ENCODE data around the gene FOXS1. TPM values are rescaled to one million over a fixed set of nuclear protein-coding genes. Genes with fewer than 3 reads are reported as not detected.

Gene FOXS1
- total and polyA plus RNA-seq, 10 of the 15 experiments (the other 5 are each of a cell fraction or from before 2014, with no cell fraction given): not detected

- no peaks in the 10 kb centered on the region for H3K79me2 ChIP-seq (ENCODE audit: control insufficient read depth, insufficient read depth, low read length)
- ChIA-PET CTCF (interaction anchor here (0.6 to 7.3 kb wide), 6 partner anchors 10 to 187 kb away, joined by 3 to 109 read pairs (median 3); partner anchors contain the start of gene MYLK2), SMC1A (ENCODE audit: uncharacterized antibody, unreplicated experiment) (no interaction called here), RAD21 (ENCODE audit: unreplicated experiment) (interaction anchor here (1.7 to 1.9 kb wide), 2 partner anchors 21 to 112 kb away, joined by 4 read pairs; no protein-coding TSS in a partner anchor), POLR2A (no interaction called here)
- H3K4me1 ChIP-seq (ENCODE audit: control insufficient read depth, insufficient read depth, low read length): peaks cover 5% of the 10 kb centered on the region; the same call in 1 of the 2 replicates
- TF ChIP-seq CHD4 (IDR thresholded peaks at IDR 0.05) (no peak), CBX5 (IDR thresholded peaks at IDR 0.05; ENCODE audit: low read depth) (no peak), REST (IDR thresholded peaks at IDR 0.05; ENCODE audit: low read depth, low read length) (no peak), RBBP5 (conservative IDR thresholded peaks at IDR 0.05) (no peak), IRF5 (IDR thresholded peaks at IDR 0.05; ENCODE audit: borderline replicate concordance) (no peak), JUNB (IDR thresholded peaks at IDR 0.05) (no peak), IKZF1 (conservative IDR thresholded peaks at IDR 0.05) (no peak), TARDBP (IDR thresholded peaks at IDR 0.05; ENCODE audit: borderline replicate concordance) (no peak), SIN3A (IDR thresholded peaks at IDR 0.05; ENCODE audit: low read depth, low read length) (no peak), CBX3 (IDR thresholded peaks at IDR 0.05; ENCODE audit: borderline replicate concordance, low read depth) (no peak), FOS (IDR thresholded peaks at IDR 0.05; ENCODE audit: borderline replicate concordance, extremely low read depth, insufficient read length) (no peak)
- TF ChIP-seq, protein P1, sequence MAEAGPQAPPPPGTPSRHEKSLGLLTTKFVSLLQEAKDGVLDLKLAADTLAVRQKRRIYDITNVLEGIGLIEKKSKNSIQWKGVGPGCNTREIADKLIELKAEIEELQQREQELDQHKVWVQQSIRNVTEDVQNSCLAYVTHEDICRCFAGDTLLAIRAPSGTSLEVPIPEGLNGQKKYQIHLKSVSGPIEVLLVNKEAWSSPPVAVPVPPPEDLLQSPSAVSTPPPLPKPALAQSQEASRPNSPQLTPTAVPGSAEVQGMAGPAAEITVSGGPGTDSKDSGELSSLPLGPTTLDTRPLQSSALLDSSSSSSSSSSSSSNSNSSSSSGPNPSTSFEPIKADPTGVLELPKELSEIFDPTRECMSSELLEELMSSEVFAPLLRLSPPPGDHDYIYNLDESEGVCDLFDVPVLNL (IDR thresholded peaks at IDR 0.05; ENCODE audit: low read depth, low read length): no peak
- no peak overlapping the region for H3K27ac ChIP-seq (ENCODE audit: control insufficient read depth, insufficient read depth)
- no peak for ATAC-seq
- DNase-seq (ENCODE audit: low read depth, low spot score): no peak
- no peak overlapping the region for H2AFZ ChIP-seq (ENCODE audit: control insufficient read depth, low read depth, low read length)
- H4K20me1 ChIP-seq (ENCODE audit: control insufficient read depth, insufficient read depth): no peaks in the 10 kb centered on the region; the same call in 1 of the 2 replicates
- H3K9ac ChIP-seq (ENCODE audit: control insufficient read depth, insufficient read depth, low read length): no peak overlapping the region
- 65% methylated on average over 21 of the region's 28 CpGs for WGBS (ENCODE audit: insufficient coverage, insufficient replicate concordance, low lambda C conversion rate, missing lambda C conversion rate)
- no peaks in the 10 kb centered on the region for H3K9me3 ChIP-seq (replicated peaks; ENCODE audit: control insufficient read depth, insufficient read depth, low read length)
- no peak for FAIRE-seq
- H3K4me3 ChIP-seq: no peak overlapping the region
- in situ Hi-C loops (cut with MboI) (no loop called here), intact Hi-C loops (cut with micrococcal nuclease; ENCODE audit: unreplicated experiment) (loop anchor here (5.0 kb wide), 1 partner anchor 172 kb away; no protein-coding TSS in a partner anchor)
- no peaks in the 10 kb centered on the region for H3K36me3 ChIP-seq (ENCODE audit: control insufficient read depth in 2 of 2, insufficient read depth in 2 of 2, low read length in 1 of 2)
- BruUV-seq (replicated peaks): no TSS peak
- no peaks in the 10 kb centered on the region; a peak in 2 of 4 replicates for H3K27me3 ChIP-seq (replicated peaks in 1 of 2; ENCODE audit: control insufficient read depth in 2 of 2, insufficient read depth in 2 of 2, low read length in 1 of 2)
- no peak overlapping the region for H3K4me2 ChIP-seq (ENCODE audit: control insufficient read depth, insufficient read depth)
These were observed 586 bp downstream of the FOXS1 start for GRCh38 chr20:31844737-31845299.

All from GM12878 (cell line).